Activated CD4-positive, CD25-positive, alpha-beta regulatory T cell treated with anti-CD3 and anti-CD28 coated beads, Interleukin-2, amount 50 U/mL, for 16 hours (primary cell): ENCODE measurements around the gene ARL8A.
"Not testable (repeated sequence)": the region's sequence is repeated elsewhere in the genome, so short reads cannot be mapped to it uniquely, and the experiment has no call there.

Experiments
- DNase-seq: peaks from one replicate; pipeline ENCODE4 v3.0.0-alpha.2; 2020; ENCODE audit warnings: low read depth, low spot score

The ARL8A gene

GRCh38 chr1:202144402-202145067 lies at the start of gene ARL8A:
Gene ARL8A, minus strand, starts transcription at chr1:202144737. Its CDS starts 165 bp downstream, at chr1:202144572.
- peak; percentile 44 for DNase-seq

- no peak for DNase-seq
Measured at GRCh38 chr1:202194328-202194648, 49.8 kb upstream of the ARL8A start.

GRCh38 chr1:202193614-202194327 lies 49.2 kb upstream of the ARL8A start, which contains the start of gene LGR6:
Gene LGR6, plus strand, starts transcription at chr1:202193799. Its CDS starts 191 bp downstream, at chr1:202193990.
- DNase-seq: no peak

- DNase-seq: peak; percentile 26
Measured at GRCh38 chr1:202192770-202193613, 48.5 kb upstream of the ARL8A start.

GRCh38 chr1:202191391-202191790 lies 46.9 kb upstream of the ARL8A start:
- DNase-seq: not testable (repeated sequence)

- DNase-seq: no peak
Measured at GRCh38 chr1:202189918-202190715, 45.6 kb upstream of the ARL8A start.

- peak; percentile 64 for DNase-seq
Measured at GRCh38 chr1:202189001-202189790, 44.7 kb upstream of the ARL8A start.

GRCh38 chr1:202187697-202188407 lies 43.3 kb upstream of the ARL8A start:
- no peak for DNase-seq

GRCh38 chr1:202187041-202187671 lies 42.6 kb upstream of the ARL8A start:
- DNase-seq: no peak

GRCh38 chr1:202186327-202186726 lies 41.8 kb upstream of the ARL8A start:
- DNase-seq: no peak

- peak; percentile 34 for DNase-seq
Measured at GRCh38 chr1:202184750-202185460, 40.4 kb upstream of the ARL8A start.

- no peak for DNase-seq
Measured at GRCh38 chr1:202182040-202182877, 37.7 kb upstream of the ARL8A start.

GRCh38 chr1:202181586-202181985 lies 37.0 kb upstream of the ARL8A start:
- no peak for DNase-seq

GRCh38 chr1:202180751-202181139 lies 36.2 kb upstream of the ARL8A start:
- not testable (repeated sequence) for DNase-seq

GRCh38 chr1:202179828-202180750 lies 35.6 kb upstream of the ARL8A start:
- no peak for DNase-seq

- no peak for DNase-seq
Measured at GRCh38 chr1:202176949-202177927, 32.7 kb upstream of the ARL8A start.
